HCT116 (cell line): ENCODE measurements around the gene SBNO2.

Experiments
- EZH2 ChIP-seq: fragments of 200-600 bp; sonication (generic); IDR thresholded peaks from 2 replicates; pipeline ENCODE4 v1.6.1; 2017; ENCODE audit warnings: antibody characterized with exemption, mixed run types
- MAX ChIP-seq: IDR thresholded peaks from 2 replicates; pipeline ENCODE4 v1.6.1; 2012
- POLR2A ChIP-seq: IDR thresholded peaks from 2 replicates; pipeline ENCODE4 v1.7.0; 2011; ENCODE audit warnings: borderline replicate concordance; ENCODE audit not compliant: insufficient read depth, insufficient read length; ENCODE audit errors: extremely low read depth
- POLR2AphosphoS5 ChIP-seq: IDR thresholded peaks from 2 replicates; pipeline ENCODE4 v1.6.1; 2011; ENCODE audit warnings: mild to moderate bottlenecking, low read depth, low read length, moderate library complexity
- ZNF274 ChIP-seq: fragments of 200-500 bp; sonication (Bioruptor generic); IDR thresholded peaks from 2 replicates; pipeline ENCODE4 v1.6.1; 2014; ENCODE audit warnings: mild to moderate bottlenecking, low read depth, low read length, inconsistent platforms
- TF ChIP-seq, protein P1 (sequence below), 3 experiments: fragments of 200-600 bp in 1 of 3; sonication (generic) in 1 of 3; IDR thresholded peaks in 2 of 3; conservative IDR thresholded peaks in 1 of 3; 2 replicates each; pipeline ENCODE4 v1.5.1; 2012 to 2017; ENCODE audit warnings: low read depth in 2 of 3, low read length in 2 of 3, antibody characterized with exemption in 1 of 3, borderline replicate concordance in 1 of 3, control low read depth in 1 of 3, mild to moderate bottlenecking in 1 of 3, mixed read lengths in 1 of 3, mixed run types in 1 of 3, moderate library complexity in 1 of 3; ENCODE audit not compliant: insufficient read depth in 1 of 3

DNA sequence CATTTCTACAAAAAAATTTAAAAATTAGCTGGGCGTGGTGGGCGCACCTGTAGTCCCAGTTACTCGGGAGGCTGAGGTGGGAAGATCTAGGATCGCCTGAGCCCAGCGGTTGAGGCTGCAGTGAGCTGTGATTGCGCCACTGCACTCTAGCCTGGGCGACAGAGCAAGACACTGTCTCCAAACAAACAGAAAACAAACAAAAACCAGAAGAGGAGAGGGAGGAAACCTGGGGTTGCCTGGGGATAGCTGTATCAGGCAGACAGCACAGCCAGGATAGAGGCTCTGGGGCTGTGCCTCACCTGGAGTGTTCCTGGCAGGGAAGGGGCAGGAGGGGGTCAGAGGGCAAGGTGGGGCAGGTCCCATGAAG is 76.3 kb downstream of the SBNO2 start:
- TF ChIP-seq, protein P1, sequence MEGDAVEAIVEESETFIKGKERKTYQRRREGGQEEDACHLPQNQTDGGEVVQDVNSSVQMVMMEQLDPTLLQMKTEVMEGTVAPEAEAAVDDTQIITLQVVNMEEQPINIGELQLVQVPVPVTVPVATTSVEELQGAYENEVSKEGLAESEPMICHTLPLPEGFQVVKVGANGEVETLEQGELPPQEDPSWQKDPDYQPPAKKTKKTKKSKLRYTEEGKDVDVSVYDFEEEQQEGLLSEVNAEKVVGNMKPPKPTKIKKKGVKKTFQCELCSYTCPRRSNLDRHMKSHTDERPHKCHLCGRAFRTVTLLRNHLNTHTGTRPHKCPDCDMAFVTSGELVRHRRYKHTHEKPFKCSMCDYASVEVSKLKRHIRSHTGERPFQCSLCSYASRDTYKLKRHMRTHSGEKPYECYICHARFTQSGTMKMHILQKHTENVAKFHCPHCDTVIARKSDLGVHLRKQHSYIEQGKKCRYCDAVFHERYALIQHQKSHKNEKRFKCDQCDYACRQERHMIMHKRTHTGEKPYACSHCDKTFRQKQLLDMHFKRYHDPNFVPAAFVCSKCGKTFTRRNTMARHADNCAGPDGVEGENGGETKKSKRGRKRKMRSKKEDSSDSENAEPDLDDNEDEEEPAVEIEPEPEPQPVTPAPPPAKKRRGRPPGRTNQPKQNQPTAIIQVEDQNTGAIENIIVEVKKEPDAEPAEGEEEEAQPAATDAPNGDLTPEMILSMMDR (IDR thresholded peaks at IDR 0.05 in 2 of 3, conservative IDR thresholded peaks at IDR 0.05 in 1 of 3; ENCODE audit: borderline replicate concordance in 1 of 3, insufficient read depth in 1 of 3, low read depth in 2 of 3, low read length in 2 of 3), result no peak
- TF ChIP-seq EZH2, result no peak
- no peak for TF ChIP-seq POLR2AphosphoS5
- no peak for TF ChIP-seq MAX
- TF ChIP-seq ZNF274, result no peak
- TF ChIP-seq POLR2A, result no peak
